ENCODE measurements around the gene RNF40.

Gene RNF40

DNA sequence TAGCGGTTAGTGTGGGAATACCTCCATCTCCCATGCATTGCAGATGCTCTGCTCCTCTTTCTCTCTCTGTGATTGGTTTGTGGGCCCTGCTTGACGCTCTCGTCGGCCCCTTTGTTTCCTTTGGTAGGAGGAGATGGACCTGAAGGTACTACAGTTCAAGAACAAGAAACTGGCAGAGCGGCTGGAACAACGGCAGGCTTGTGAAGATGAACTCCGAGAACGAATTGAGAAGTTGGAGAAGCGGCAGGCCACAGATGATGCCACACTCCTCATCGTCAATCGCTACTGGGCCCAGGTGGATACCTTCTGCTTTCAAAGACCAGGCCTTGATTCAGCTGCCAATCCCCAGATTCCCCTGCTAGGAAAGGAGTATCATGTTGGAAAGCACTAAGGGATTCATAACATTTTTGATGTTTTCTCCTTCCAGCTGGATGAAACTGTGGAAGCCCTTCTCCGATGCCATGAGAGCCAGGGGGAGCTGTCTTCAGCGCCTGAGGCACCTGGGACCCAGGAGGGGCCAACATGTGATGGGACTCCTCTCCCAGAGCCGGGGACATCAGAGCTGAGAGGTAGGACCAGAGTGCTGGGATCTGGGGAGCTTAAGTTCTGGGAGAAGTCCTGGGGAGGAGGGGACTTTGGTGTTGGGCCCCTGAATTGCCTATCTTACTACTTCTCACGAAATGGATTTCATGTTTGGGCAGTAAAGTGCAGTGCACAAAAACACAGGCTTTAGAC is 1.0 kb downstream of the RNF40 start:
- DNase-seq = no peak

DNA sequence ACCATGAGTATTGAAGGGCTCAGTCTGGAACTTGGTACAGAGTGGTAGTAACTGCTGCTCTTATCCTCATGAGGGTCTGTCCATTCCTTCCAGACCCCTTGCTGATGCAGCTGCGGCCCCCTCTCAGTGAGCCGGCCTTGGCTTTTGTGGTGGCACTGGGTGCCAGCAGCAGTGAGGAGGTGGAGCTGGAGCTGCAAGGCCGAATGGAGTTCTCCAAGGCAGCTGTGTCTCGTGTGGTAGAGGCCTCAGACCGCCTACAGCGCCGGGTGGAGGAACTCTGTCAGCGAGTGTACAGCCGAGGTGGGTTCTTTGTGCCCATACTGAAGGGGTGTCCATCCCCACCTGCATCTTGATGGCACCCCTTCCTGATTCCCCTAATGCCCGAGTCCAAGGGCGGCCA is 2.0 kb downstream of the RNF40 start:
- DNase-seq = no peak

DNA sequence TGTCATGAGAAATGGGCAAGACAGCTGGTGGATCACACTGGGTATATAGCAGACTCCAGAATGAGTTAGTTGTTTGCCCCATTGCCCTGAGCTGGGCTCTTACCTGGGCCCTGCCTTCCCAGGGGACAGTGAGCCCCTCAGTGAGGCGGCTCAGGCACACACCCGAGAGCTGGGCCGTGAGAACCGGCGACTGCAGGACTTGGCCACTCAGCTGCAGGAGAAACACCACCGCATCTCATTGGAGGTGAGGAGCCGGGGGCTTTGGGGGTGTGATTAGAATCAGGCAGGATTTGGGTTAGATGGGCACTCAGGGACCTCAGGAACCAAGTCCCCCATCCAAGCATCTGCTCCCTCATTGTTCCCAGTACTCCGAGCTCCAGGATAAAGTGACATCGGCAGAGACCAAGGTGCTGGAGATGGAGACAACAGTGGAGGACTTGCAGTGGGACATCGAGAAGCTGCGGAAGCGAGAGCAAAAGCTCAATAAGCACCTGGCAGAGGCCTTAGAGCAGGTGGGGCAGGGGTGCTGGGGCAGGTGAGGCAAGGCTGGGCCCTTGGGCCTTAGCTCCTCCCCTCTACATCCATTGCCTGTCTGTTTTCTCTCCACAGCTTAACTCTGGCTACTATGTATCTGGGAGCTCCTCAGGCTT is 2.8 kb downstream of the RNF40 start:
- no peak for DNase-seq

DNA sequence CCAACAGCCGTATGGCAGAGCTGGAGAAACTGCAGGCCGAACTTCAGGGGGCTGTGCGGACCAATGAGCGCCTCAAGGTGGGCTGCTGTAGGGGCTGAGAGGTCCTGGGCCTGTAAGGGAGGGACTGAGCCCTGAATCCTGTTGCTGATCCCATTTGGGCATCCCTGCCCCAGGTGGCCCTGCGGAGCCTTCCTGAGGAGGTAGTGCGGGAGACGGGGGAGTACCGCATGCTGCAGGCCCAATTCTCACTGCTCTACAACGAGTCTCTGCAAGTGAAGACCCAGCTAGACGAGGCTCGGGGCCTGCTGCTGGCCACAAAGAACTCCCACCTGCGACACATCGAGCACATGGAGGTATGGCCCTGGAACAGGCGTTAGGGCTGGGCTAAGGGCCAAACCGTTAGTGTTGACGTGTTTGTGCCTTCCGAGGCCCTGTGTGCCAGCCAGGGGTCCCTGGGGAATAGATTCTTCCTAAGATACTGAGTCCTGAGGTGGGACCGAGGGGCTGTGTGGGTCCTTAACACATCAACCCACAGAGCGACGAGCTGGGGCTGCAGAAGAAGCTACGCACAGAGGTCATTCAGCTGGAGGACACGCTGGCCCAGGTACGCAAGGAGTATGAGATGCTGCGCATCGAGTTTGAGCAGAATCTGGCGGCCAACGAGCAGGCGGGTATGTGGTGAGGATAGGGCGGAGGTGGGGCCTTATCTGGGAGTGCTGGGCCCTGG is 4.2 kb downstream of the RNF40 start:
- no peak for DNase-seq

DNA sequence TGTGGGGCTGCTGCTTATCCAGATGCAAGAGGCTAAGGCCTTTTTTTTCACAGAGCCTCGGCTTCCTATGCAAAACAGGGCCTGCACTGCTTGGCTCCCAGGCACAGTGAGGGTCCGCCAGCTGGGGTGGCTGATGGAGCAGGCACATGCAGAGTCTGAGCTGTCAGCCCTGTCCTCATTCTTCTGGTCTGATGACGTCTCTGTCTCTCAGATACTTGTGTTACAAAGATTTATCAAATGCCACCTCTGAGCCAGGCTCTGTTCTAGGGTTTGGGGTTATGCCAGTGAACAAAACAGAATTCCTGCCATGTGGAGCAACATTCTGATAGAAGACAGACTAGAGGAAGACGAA is 4.8 kb downstream of the RNF40 start:
- DNase-seq = no peak

DNA sequence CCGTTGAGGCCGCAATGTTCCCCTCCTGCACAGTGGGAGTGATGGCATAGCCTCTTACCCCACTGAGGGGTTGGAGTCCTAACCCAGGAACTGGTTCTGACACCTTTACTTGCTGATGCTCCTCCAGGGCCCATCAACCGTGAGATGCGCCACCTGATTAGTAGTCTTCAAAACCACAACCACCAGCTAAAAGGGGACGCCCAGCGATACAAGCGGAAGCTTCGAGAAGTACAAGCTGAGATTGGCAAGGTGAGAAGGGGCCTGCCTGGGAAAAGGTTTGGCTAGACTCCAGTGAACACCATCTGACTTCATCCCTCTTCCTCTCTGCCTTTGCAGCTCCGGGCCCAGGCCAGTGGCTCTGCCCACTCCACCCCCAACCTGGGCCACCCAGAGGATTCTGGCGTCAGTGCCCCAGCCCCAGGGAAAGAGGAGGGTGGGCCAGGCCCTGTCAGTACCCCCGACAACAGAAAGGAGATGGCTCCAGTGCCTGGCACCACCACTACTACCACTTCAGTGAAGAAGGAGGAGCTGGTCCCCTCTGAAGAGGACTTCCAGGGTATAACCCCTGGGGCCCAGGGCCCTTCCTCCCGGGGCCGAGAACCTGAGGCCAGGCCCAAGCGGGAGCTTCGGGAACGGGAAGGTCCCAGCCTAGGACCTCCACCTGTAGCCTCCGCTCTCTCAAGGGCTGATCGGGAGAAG is 5.8 kb downstream of the RNF40 start:
- DNase-seq = no peak

DNA sequence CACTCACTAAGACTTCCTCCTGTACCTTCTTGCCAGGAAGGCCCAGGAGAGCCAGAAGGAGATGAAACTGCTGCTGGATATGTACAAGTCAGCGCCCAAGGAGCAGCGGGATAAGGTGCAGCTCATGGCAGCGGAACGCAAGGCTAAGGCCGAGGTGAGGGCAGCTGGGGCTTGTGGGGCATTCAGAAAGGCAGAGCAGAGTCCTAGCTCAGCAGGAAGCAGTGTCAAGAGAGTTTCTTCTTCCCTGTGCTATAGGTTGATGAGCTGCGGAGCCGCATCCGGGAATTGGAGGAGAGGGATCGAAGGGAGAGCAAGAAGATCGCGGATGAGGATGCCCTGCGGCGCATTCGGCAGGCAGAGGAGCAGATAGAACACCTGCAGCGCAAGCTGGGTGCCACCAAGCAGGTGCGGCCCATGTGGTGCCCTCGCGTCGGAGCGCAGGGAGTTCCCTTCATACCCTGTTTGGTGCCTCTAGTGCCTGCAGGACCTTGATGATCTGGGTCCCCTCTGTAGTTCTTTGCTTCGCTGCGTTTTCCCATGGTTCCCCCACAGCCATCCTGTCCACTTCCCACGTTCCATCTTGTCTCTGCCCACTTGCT is 6.6 kb downstream of the RNF40 start:
- DNase-seq = no peak

DNA sequence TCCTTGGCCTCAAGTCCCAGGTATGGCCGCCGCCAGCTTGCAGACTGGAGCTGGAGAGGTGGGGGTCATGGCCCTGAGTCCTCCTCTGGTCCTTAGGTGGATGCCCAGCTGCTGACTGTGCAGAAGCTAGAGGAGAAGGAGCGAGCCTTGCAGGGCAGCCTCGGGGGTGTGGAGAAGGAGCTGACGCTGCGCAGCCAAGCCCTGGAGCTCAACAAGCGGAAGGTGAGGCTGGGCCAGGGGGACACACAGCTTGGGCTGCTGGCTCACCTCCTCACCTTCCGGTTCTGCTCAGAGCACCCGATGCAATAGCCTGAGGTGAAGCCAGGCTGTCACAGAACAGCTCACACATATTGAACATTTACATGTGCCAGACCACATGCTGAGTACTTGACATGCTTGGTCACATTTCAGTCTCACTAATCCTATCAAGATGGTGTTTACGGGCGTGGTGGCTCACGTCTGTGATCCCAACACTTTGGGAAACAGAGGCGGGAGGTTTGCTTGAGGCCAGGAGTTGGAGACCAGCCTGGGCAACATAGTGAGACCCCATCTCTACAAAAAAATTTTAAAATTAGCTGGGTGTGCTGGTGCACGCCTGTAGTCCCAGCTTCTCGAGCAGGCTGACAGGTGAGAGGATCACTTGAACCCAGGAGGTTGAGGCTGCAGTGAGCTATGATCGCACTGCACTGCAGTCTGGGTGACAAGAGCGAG is 7.4 kb downstream of the RNF40 start:
- DNase-seq = no peak

DNA sequence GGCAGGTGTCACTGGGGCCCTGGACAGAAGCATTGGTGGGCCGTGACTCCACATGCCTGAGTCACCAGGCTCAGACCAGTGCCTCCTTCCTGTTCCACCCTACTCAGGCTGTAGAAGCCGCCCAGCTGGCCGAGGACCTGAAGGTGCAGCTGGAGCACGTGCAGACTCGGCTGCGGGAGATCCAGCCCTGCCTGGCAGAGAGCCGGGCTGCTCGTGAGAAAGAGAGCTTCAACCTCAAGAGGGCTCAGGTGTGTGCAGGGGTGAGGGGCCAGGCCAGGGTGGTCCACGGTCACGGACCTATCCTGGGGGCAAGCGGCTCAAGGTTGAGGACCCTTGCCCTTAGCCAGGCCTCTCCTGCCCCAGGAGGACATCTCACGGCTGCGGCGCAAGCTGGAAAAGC is 9.6 kb downstream of the RNF40 start:
- DNase-seq = no peak

DNA sequence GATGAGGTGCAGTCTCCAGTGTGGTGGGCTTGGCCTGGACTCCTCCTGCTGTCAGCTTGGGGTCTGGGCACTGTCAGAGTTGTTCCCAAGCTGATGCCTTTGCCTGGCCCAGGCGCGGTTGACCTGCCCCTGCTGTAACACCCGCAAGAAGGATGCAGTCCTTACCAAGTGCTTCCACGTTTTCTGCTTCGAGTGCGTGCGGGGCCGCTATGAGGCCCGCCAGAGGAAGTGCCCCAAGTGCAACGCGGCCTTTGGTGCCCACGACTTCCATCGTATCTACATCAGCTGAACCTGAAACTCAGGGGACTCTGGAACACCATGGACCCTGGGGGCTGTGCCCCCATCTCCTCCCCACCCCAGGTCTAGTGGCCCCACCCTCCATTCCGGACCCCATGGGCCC is 11.7 kb downstream of the RNF40 start:
- DNase-seq = no peak

DNA sequence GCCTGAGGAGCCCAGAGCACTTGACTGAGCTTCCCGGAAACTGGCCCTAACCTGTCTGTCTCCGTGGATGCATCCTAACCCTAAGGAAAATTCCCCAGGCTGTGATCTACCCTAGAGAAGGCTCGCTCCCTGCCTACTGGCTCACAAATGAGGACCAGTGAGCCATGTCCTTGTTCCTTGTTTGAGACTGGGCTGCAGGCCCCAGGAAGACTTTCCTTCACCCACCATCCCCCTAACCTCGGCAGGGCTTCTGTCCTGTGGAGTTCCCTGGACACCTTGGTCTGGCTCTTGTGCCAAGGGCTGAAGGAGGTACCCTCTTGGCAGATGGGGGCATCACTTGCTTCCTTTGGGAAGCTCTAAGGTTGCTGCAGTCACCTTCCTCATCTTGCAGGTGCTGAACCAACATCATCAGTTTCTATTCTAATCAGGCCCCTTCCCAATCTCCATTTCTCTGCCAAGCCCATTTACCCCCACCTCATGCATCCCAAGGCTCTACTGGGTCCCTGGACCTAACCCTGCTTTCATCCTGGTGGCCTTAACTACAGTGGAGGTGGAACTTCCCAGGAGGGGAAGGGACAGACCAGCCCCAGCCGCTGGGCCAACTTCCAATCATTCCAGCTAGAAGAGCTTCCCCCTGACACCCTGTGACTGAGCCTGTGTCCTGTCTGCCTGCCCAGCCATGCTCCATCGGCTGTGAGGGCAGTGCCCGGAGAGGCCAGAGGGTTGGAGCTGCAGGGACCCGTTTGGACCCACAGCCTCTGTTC is 12.4 kb downstream of the RNF40 start:
- no peak for DNase-seq

DNA sequence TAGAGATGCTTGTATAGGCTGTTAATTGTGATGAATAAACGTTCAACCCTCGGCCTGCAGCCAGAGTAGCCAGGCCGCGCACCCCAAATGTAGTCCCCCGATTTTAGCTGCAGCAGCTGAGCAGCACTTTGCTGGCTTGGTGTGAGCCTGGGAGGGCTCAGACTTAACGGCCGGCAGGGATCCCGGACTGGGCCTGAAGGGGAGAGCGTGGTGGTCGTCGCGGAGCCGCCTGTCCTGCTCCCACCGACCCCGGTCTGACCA is 12.9 kb downstream of the RNF40 start:
- no peak for DNase-seq

DNA sequence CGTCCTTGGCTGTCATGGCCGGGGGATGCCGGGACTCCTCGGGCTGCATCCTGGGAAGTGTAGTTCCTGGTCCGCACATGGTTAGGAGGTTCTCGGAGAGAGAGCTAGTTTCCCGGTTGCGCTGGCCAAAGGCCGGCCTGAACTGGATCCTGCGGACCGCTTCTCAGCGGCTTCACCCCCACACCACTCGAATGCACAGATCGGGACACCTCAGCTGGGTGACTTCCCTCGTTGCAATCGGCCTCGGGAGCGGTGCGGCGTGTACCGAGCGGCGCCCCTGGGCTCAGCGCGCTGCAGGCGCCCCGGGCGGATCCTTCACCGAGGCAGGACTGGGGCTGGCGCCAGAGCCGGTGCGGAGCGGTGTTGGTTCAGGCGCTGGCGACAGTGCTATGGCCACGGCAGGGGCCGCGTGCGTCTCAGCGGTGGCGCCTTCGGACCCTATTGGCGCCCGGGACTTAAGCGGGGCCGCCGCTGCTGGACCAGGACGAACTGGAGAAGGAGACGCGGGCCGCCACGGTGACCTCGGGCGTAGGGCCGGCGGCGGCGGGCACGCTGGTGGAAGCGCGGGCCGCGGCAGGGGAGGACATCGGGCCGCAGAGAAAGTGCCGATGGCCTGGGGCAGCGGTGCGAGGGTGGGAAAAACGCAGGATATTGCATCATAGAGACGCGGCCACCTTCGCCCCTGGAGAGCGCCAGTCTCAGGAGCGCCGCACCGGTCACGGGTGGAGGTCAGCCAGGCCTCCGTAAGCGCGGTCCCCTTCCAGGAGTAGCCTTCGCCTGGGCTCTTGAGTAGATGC is 13.5 kb downstream of the RNF40 start:
- DNase-seq = peak; percentile 61 to 63

DNA sequence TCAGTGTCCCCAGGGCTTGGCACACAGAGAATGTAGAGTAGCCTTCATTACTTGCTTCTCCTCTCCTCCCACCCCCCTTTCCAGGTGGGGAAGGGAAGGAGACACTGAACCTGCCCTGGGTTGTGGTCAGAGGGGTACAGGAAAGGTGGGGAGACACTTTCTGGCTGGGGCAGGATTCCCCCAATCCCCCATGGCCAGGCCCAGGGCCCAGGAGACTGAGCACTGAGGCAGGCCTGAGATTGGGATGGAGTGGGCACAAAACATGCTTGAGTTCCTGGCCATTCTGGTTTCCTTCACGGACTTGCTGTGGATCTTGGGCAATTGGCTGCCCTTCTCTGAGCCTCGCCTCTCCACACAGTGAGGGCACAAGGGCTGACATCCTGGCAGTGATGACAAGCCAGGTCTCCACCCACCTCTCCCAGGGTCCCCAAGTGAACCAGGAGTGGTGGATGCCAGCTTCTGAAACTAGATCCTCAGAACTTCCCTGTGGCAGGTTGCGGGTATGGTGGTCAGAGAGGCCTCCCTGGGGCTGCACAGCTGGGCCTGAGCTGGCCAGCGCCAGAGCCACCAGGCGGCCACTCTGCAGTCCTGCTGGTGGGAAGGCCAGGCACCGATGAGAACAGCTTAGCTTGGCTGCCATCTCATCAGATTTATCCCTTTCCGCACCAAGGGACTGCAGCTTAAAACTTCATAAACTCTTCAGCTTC is 15.6 kb downstream of the RNF40 start:
- DNase-seq = no peak

DNA sequence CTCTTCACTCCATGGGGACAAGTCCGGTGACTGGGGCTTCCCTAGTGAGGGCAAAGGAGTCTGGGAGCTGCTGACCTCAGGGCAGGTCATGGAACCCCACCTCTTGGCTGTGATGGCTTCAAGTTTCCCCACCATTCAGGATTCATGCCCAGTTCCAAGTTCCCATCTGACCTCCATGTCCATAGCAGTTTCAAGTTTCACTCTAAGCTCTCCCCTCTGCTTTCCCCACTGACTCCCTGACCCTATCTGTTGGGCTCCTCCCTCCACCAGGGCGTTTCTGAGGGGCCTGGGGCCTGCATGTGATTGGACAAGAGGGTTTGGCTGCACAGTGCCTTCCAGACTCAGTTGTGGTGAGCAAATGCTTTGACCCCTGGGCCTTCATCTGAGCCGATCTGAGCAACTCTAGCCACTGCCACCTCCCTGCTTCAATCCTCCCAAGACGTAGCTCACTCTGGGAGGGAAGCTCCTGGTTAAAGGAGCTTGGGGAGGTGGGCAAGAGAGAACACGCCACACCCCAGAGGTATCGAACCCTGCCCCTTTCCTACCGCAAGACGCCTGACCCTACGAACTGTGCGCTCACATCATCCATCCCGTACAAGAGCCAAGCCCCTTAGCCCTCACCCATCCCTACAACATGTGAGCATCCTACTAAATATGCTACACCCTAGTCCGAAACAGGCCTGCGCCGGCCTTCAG is 16.6 kb downstream of the RNF40 start:
- DNase-seq = no peak

DNA sequence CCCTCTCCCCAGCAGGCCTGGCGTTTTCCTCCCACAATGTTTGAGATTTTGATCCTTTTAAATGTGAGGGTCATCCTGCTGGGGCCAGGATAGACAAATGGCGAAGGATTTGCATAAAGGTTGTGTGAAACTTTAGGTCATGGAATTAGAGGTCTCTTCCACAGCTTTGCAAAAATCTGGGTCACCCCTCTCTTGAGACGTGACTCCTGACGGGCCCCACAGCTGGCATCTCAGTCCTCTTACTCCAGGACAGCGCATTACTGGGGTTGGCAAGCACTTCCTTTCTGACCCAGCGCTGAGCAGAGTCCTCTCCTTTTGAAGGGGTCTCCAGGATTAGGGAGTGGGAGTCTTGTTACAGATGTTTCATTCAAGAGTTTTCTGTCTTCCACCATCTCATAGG is 17.5 kb downstream of the RNF40 start:
- no peak for DNase-seq

DNA sequence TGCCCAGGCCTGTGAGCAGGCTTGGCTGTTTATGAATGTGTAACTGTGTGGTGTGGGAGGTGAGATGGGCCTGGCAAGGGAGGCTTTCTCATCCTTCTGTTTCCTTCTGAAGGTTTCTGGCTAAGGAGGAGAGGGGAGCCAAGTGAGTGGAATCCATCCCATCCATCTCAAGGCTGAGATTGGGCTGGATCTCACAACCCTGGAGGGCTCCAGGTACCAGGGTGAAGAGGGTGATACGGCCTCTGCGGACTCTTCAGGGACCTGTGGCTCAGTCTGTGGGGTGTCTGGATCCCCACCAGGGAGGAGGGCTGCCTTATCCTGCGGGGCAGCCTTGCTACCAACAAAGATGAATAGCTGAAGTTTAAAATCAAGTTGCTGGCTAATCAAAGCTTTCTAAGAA is 17.9 kb downstream of the RNF40 start:
- DNase-seq = no peak

DNA sequence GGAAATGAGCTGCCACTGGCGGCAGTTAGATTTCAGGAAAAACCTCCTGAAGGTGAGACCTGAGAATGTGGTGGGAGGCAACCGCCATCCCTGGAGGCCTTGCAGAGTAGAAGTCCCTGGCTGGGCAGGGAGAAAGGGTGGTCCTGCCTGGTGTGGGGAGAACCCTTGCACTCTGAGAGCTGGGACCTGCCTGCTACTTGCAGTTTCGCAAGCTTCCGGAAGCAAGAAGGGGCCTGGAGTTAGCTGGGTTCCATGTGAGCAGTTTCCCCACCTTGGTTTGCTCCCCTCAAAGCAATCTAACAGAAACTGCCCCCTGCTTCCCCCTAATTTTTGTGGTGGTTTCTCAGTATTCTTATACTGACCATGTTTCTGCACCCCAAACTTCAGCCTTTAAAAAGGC is 18.4 kb downstream of the RNF40 start:
- no peak for DNase-seq

DNA sequence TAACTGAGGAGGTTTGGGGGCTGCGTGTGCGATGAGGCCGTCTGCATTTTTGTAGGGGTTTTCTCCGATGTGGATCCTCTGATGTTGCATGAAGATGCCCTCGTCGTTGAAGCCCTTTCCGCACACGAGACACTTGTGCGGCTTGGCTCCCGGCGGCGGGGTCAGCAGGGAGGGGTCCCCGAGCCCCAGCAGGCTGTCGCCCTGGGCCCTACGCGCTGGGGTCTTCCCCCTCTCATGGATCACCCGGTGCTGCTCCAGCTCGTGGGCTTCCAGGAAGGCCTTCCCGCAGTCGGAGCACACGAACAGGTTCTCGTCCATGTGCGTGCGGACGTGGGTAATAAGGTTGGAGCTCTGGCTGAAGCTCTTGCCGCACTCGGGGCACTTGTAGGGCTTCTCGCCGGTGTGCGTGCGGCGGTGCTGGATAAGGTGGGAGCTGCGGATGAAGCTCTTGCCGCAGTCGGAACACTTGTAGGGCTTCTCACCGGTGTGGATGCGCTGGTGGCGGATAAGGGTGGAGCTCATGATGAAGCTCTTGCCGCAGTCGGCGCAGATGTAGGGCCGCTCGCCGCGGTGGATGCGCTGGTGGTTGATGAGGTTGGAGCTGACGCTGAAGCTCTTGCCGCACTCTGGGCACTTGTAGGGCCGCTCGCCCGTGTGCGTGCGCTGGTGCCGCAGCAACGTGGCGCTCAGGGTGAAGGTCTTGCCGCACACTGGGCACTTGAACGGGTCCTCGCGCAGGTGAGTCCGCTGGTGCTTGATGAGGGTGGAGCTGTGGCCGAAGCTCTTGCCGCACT is 20.6 kb downstream of the RNF40 start:
- no peak for DNase-seq
